Measurements from ENCODE around the gene ZBTB7B. TPM values are rescaled to one million over a fixed set of nuclear protein-coding genes. Genes with fewer than 3 reads are reported as not detected.

Gene ZBTB7B
- total and polyA plus RNA-seq, 2 donors, result 14.7 to 52.0 TPM

- no peak for DNase-seq (ENCODE audit: extremely low spot score)
- Histone ChIP-seq H3K36me3 (ENCODE audit: insufficient read depth) (peaks cover 4% of the 10 kb centered on the region), H3K4me3 (ENCODE audit: low read depth, low read length) (peak within 1 kb of the TSS; percentile 86), H3K4me1 (ENCODE audit: insufficient read depth) (no peaks in the 10 kb centered on the region), H3K27ac (ENCODE audit: low read depth) (peak within 1 kb of the TSS; percentile 99)
- under 1% methylated on average over 93 of the region's 93 CpGs for WGBS
Measured at GRCh38 chr1:154961207-154962155, 41.1 kb upstream of the ZBTB7B start, which contains the start of gene PYGO2. PYGO2 (minus strand) TSS chr1:154961782; CDS start chr1:154961576, 206 bp downstream.

GRCh38 chr1:154962156-154962749 lies 40.3 kb upstream of the ZBTB7B start:
- Histone ChIP-seq H3K4me1 (ENCODE audit: insufficient read depth) (no peaks in the 10 kb centered on the region), H3K27ac (ENCODE audit: low read depth) (peak overlapping the region; percentile 99), H3K36me3 (ENCODE audit: insufficient read depth) (peaks cover 4% of the 10 kb centered on the region), H3K4me3 (ENCODE audit: low read depth, low read length) (peak overlapping the region; percentile 86)
- WGBS, result 4% methylated on average over 25 of the region's 25 CpGs
- DNase-seq (ENCODE audit: extremely low spot score), result no peak

GRCh38 chr1:154962795-154963330 lies 39.7 kb upstream of the ZBTB7B start:
- peaks cover 4% of the 10 kb centered on the region for H3K36me3 ChIP-seq (ENCODE audit: insufficient read depth)
- no peak for DNase-seq (ENCODE audit: extremely low spot score)
- H3K4me1 ChIP-seq (ENCODE audit: insufficient read depth), result no peaks in the 10 kb centered on the region
- H3K4me3 ChIP-seq (ENCODE audit: low read depth, low read length), result no peak overlapping the region
- WGBS, result 52% methylated on average over 6 of the region's 6 CpGs
- H3K27ac ChIP-seq (ENCODE audit: low read depth), result no peak overlapping the region

GRCh38 chr1:154963643-154964042 lies 39.0 kb upstream of the ZBTB7B start:
- Histone ChIP-seq H3K4me3 (ENCODE audit: low read depth, low read length) (no peak overlapping the region), H3K36me3 (ENCODE audit: insufficient read depth) (peaks cover 4% of the 10 kb centered on the region), H3K4me1 (ENCODE audit: insufficient read depth) (no peaks in the 10 kb centered on the region), H3K27ac (ENCODE audit: low read depth) (no peak overlapping the region)
- 80% methylated on average over 8 of the region's 8 CpGs for WGBS
- no peak for DNase-seq (ENCODE audit: extremely low spot score)

GRCh38 chr1:154964359-154964758 lies 38.2 kb upstream of the ZBTB7B start:
- 92% methylated on average over 6 of the region's 6 CpGs for WGBS
- no peak for DNase-seq (ENCODE audit: extremely low spot score)
- Histone ChIP-seq H3K4me1 (ENCODE audit: insufficient read depth) (no peaks in the 10 kb centered on the region), H3K4me3 (ENCODE audit: low read depth, low read length) (no peak overlapping the region), H3K36me3 (ENCODE audit: insufficient read depth) (peaks cover 4% of the 10 kb centered on the region), H3K27ac (ENCODE audit: low read depth) (no peak overlapping the region)

- no peaks in the 10 kb centered on the region for H3K4me1 ChIP-seq (ENCODE audit: insufficient read depth)
- H3K4me3 ChIP-seq (ENCODE audit: low read depth, low read length), result no peak overlapping the region
- peaks cover 4% of the 10 kb centered on the region for H3K36me3 ChIP-seq (ENCODE audit: insufficient read depth)
- 87% methylated on average over 7 of the region's 7 CpGs for WGBS
- H3K27ac ChIP-seq (ENCODE audit: low read depth), result no peak overlapping the region
- no peak for DNase-seq (ENCODE audit: extremely low spot score)
Measured at GRCh38 chr1:154966111-154966510, 36.5 kb upstream of the ZBTB7B start.

GRCh38 chr1:154967331-154967950 lies 35.2 kb upstream of the ZBTB7B start:
- Histone ChIP-seq H3K27ac (ENCODE audit: low read depth) (no peak overlapping the region), H3K4me3 (ENCODE audit: low read depth, low read length) (no peak overlapping the region), H3K4me1 (ENCODE audit: insufficient read depth) (no peaks in the 10 kb centered on the region), H3K36me3 (ENCODE audit: insufficient read depth) (peaks cover 4% of the 10 kb centered on the region)
- DNase-seq (ENCODE audit: extremely low spot score), result no peak
- 85% methylated on average over 5 of the region's 5 CpGs for WGBS

- H3K36me3 ChIP-seq (ENCODE audit: insufficient read depth), result peaks cover 4% of the 10 kb centered on the region
- 89% methylated on average over 3 of the region's 3 CpGs for WGBS
- H3K4me3 ChIP-seq (ENCODE audit: low read depth, low read length), result no peak overlapping the region
- H3K27ac ChIP-seq (ENCODE audit: low read depth), result no peak overlapping the region
- no peaks in the 10 kb centered on the region for H3K4me1 ChIP-seq (ENCODE audit: insufficient read depth)
- DNase-seq (ENCODE audit: extremely low spot score), result no peak
Measured at GRCh38 chr1:154968731-154969130, 33.9 kb upstream of the ZBTB7B start.

- Histone ChIP-seq H3K36me3 (ENCODE audit: insufficient read depth) (peaks cover 4% of the 10 kb centered on the region), H3K4me3 (ENCODE audit: low read depth, low read length) (no peak overlapping the region), H3K4me1 (ENCODE audit: insufficient read depth) (no peaks in the 10 kb centered on the region), H3K27ac (ENCODE audit: low read depth) (no peak overlapping the region)
- 36% methylated on average over 5 of the region's 5 CpGs for WGBS
- DNase-seq (ENCODE audit: extremely low spot score), result no peak
Measured at GRCh38 chr1:154969246-154969645, 33.4 kb upstream of the ZBTB7B start.

GRCh38 chr1:154969860-154970452 lies 32.6 kb upstream of the ZBTB7B start:
- DNase-seq (ENCODE audit: extremely low spot score), result no peak
- no peaks in the 10 kb centered on the region for H3K4me1 ChIP-seq (ENCODE audit: insufficient read depth)
- H3K27ac ChIP-seq (ENCODE audit: low read depth), result peak overlapping the region; percentile 66
- peak overlapping the region; percentile 29 for H3K4me3 ChIP-seq (ENCODE audit: low read depth, low read length)
- WGBS, result 19% methylated on average over 22 of the region's 22 CpGs
- peaks cover 4% of the 10 kb centered on the region for H3K36me3 ChIP-seq (ENCODE audit: insufficient read depth)

- DNase-seq (ENCODE audit: extremely low spot score), result peak; percentile 90
- Histone ChIP-seq H3K4me1 (ENCODE audit: insufficient read depth) (no peaks in the 10 kb centered on the region), H3K4me3 (ENCODE audit: low read depth, low read length) (peak within 1 kb of the TSS; percentile 29), H3K36me3 (ENCODE audit: insufficient read depth) (no peaks in the 10 kb centered on the region), H3K27ac (ENCODE audit: low read depth) (peak within 1 kb of the TSS; percentile 90)
- 7% methylated on average over 15 of the region's 15 CpGs for WGBS
Measured at GRCh38 chr1:154970631-154971340, 31.8 kb upstream of the ZBTB7B start, which contains the start of gene SHC1. SHC1 (minus strand) TSS chr1:154970747; CDS start chr1:154970526, 221 bp downstream.

- H3K36me3 ChIP-seq (ENCODE audit: insufficient read depth), result no peaks in the 10 kb centered on the region
- peak overlapping the region; percentile 90 for H3K27ac ChIP-seq (ENCODE audit: low read depth)
- no peak overlapping the region for H3K4me3 ChIP-seq (ENCODE audit: low read depth, low read length)
- no peak for DNase-seq (ENCODE audit: extremely low spot score)
- no peaks in the 10 kb centered on the region for H3K4me1 ChIP-seq (ENCODE audit: insufficient read depth)
- WGBS, result 53% methylated on average over 10 of the region's 10 CpGs
Measured at GRCh38 chr1:154971341-154971998, 31.1 kb upstream of the ZBTB7B start.

Data from urinary bladder (tissue), 4 donors.